H9 (cell line): ENCODE data around the gene THOC3. TPM values are rescaled to one million over a fixed set of nuclear protein-coding genes. Genes with fewer than 3 reads are reported as not detected.
"Not testable (repeated sequence)": the region's sequence is repeated elsewhere in the genome, so short reads cannot be mapped to it uniquely, and the experiment has no call there.

Source experiments
- DNase-seq: peaks from one replicate; pipeline ENCODE4 v3.0.0-alpha.2; 2017
- H2AFZ ChIP-seq: one replicate; pipeline ENCODE4 v1.6.1; 2013; ENCODE audit warnings: mild to moderate bottlenecking, low read length, control low read depth, moderate library complexity
- H2AK5ac ChIP-seq: 2 replicates; pipeline ENCODE4 v1.6.1; 2013; ENCODE audit warnings: low read length, control low read depth, mixed read lengths; ENCODE audit not compliant: insufficient read length
- H2BK120ac ChIP-seq: one replicate; pipeline ENCODE4 v1.6.1; 2013; ENCODE audit warnings: low read depth, mild to moderate bottlenecking, low read length, control low read depth, inconsistent platforms; ENCODE audit not compliant: poor library complexity, severe bottlenecking
- H2BK12ac ChIP-seq: 2 replicates; pipeline ENCODE4 v1.6.1; 2013; ENCODE audit warnings: low read length, control low read depth, mixed read lengths, low read depth; ENCODE audit not compliant: insufficient read length
- H2BK15ac ChIP-seq: 2 replicates; pipeline ENCODE4 v1.6.1; 2013; ENCODE audit warnings: low read depth, low read length, control low read depth
- H2BK20ac ChIP-seq: one replicate; pipeline ENCODE4 v1.6.1; 2013; ENCODE audit warnings: low read depth, mild to moderate bottlenecking, low read length, control low read depth, inconsistent platforms; ENCODE audit not compliant: poor library complexity, severe bottlenecking
- H2BK5ac ChIP-seq: 2 replicates; pipeline ENCODE4 v1.6.1; 2013; ENCODE audit warnings: low read length, control low read depth, mixed read lengths; ENCODE audit not compliant: insufficient read length
- H3K14ac ChIP-seq: 2 replicates; pipeline ENCODE4 v1.6.1; 2013; ENCODE audit warnings: low read length, control low read depth; ENCODE audit not compliant: insufficient read depth
- H3K18ac ChIP-seq: 2 replicates; pipeline ENCODE4 v1.6.1; 2013; ENCODE audit warnings: low read depth, mild to moderate bottlenecking, mixed read lengths, low read length, control low read depth; ENCODE audit not compliant: insufficient read length
- H3K23ac ChIP-seq: 2 replicates; pipeline ENCODE4 v1.6.1; 2013; ENCODE audit warnings: low read length, control low read depth, mixed read lengths, low read depth; ENCODE audit not compliant: insufficient read length
- H3K23me2 ChIP-seq: 2 replicates; pipeline ENCODE4 v1.6.1; 2013; ENCODE audit warnings: low read depth, mild to moderate bottlenecking, mixed read lengths, low read length, control low read depth; ENCODE audit not compliant: insufficient read length, poor library complexity, severe bottlenecking
- H3K27ac ChIP-seq: 2 replicates; pipeline ENCODE4 v1.5.1; 2013; ENCODE audit warnings: low read length, control low read depth, mixed read lengths, low read depth; ENCODE audit not compliant: insufficient read length
- H3K27me3 ChIP-seq: 2 replicates; pipeline ENCODE4 v1.6.1; 2013; ENCODE audit warnings: low read length, control low read depth, inconsistent platforms; ENCODE audit not compliant: insufficient read depth
- H3K4ac ChIP-seq: 2 replicates; pipeline ENCODE4 v1.6.1; 2013; ENCODE audit warnings: low read depth, mild to moderate bottlenecking, control low read depth, inconsistent platforms, low read length, moderate library complexity
- H3K4me1 ChIP-seq: 2 replicates; pipeline ENCODE4 v1.6.1; 2013; ENCODE audit warnings: low read length, control low read depth, inconsistent platforms; ENCODE audit not compliant: insufficient read depth
- H3K4me2 ChIP-seq: 2 replicates; pipeline ENCODE4 v1.6.1; 2013; ENCODE audit warnings: low read length, control low read depth, mixed read lengths; ENCODE audit not compliant: insufficient read length, insufficient read depth
- H3K56ac ChIP-seq: 2 replicates; pipeline ENCODE4 v1.6.1; 2013; ENCODE audit warnings: low read depth, mild to moderate bottlenecking, mixed read lengths, low read length, control low read depth; ENCODE audit not compliant: insufficient read length
- H3K79me1 ChIP-seq: 2 replicates; pipeline ENCODE4 v1.6.1; 2013; ENCODE audit warnings: low read depth, mild to moderate bottlenecking, moderate library complexity, low read length, control low read depth, inconsistent platforms; ENCODE audit not compliant: insufficient read depth, poor library complexity, severe bottlenecking
- H3K79me2 ChIP-seq: 2 replicates; pipeline ENCODE4 v1.6.1; 2013; ENCODE audit warnings: low read length, control low read depth, inconsistent platforms; ENCODE audit not compliant: insufficient read depth
- H3K9ac ChIP-seq: 2 replicates; pipeline ENCODE4 v1.6.1; 2013; ENCODE audit warnings: low read length, control low read depth, mixed read lengths; ENCODE audit not compliant: insufficient read length; ENCODE audit errors: extremely low read depth
- H3K9me3 ChIP-seq: one replicate; pipeline ENCODE4 v1.6.1; 2013; ENCODE audit warnings: low read depth, low read length, inconsistent platforms; ENCODE audit not compliant: control insufficient read depth
- H3T11ph ChIP-seq: one replicate; pipeline ENCODE4 v1.6.1; 2013; ENCODE audit warnings: mild to moderate bottlenecking, low read length, control low read depth, inconsistent platforms
- H4K20me1 ChIP-seq: one replicate; pipeline ENCODE4 v1.6.1; 2013; ENCODE audit not compliant: control insufficient read depth, insufficient read length, insufficient read depth
- H4K5ac ChIP-seq: 2 replicates; pipeline ENCODE4 v1.6.1; 2013; ENCODE audit warnings: low read depth, mild to moderate bottlenecking, mixed read lengths, low read length, control low read depth; ENCODE audit not compliant: insufficient read length
- H4K8ac ChIP-seq: replicated peaks from 2 replicates; pipeline ENCODE4 v1.6.1; 2013; ENCODE audit warnings: low read length, control low read depth, mixed read lengths, low read depth; ENCODE audit not compliant: insufficient read length
- H4K91ac ChIP-seq: 2 replicates; pipeline ENCODE4 v1.6.1; 2013; ENCODE audit warnings: low read depth, mild to moderate bottlenecking, moderate library complexity, mixed read lengths, low read length, control low read depth; ENCODE audit not compliant: insufficient read length
- H3K27ac Mint-ChIP-seq, 3 experiments: 2 replicates in 2 of 3; 3 replicates in 1 of 3; pipeline ENCODE4 v1.8.0; 2020 to 2021; ENCODE audit warnings: mixed read lengths in 3 of 3, mild to moderate bottlenecking in 1 of 3, moderate library complexity in 1 of 3
- H3K27me3 Mint-ChIP-seq: 2 replicates; pipeline ENCODE4 v1.8.0; 2021; ENCODE audit warnings: low read depth, mild to moderate bottlenecking, moderate library complexity, mixed read lengths
- H3K36me3 Mint-ChIP-seq, 3 experiments: 2 replicates in 2 of 3; 3 replicates in 1 of 3; pipeline ENCODE4 v1.8.0; 2020 to 2021; ENCODE audit warnings: low read depth in 3 of 3, mixed read lengths in 3 of 3; ENCODE audit not compliant: insufficient read depth in 1 of 3
- H3K4me1 Mint-ChIP-seq, 2 experiments: 2 replicates each; pipeline ENCODE4 v1.8.0; 2020; ENCODE audit warnings: mixed read lengths in 2 of 2
- H3K4me3 Mint-ChIP-seq, 2 experiments: 2 replicates in 1 of 2; 3 replicates in 1 of 2; pipeline ENCODE4 v1.8.0; 2020 to 2021; ENCODE audit warnings: mild to moderate bottlenecking in 2 of 2, mixed read lengths in 2 of 2, moderate library complexity in 1 of 2
- H3K9me3 Mint-ChIP-seq, 2 experiments: 2 replicates in 1 of 2; 3 replicates in 1 of 2; pipeline ENCODE4 v1.8.0; 2020; ENCODE audit warnings: mild to moderate bottlenecking in 2 of 2, mixed read lengths in 2 of 2, moderate library complexity in 1 of 2
- CTCF ChIP-seq: fragments of 200-600 bp; sonication (generic); conservative IDR thresholded peaks from 3 replicates; pipeline ENCODE4 v1.8.0; 2021; ENCODE audit warnings: antibody characterized with exemption, mild to moderate bottlenecking
- WGBS: extraction: QIAGEN DNeasy Blood & Tissue Kit; methylation state at CpG from one replicate; pipeline ENCODE4 v1.1.7; 2013; ENCODE audit warnings: missing lambda C conversion rate, low lambda C conversion rate, mixed read lengths; ENCODE audit not compliant: insufficient read length; ENCODE audit errors: extremely low coverage; 5-methylcytosine and 5-hydroxymethylcytosine counted together
- total RNA-seq: library from RNA; stranded (reverse); gene quantifications from 2 replicates; pipeline ENCODE4 v1.2.1, GENCODE V29; 2021

The THOC3 gene
- total RNA-seq, 1 experiment from 2014 or later: 123 TPM

- not testable (repeated sequence) for H3T11ph ChIP-seq, H3K4me1 Mint-ChIP-seq, H3K9me3 Mint-ChIP-seq
Measured at GRCh38 chr5:176010202-176010601, 42.1 kb upstream of the THOC3 start.

DNA sequence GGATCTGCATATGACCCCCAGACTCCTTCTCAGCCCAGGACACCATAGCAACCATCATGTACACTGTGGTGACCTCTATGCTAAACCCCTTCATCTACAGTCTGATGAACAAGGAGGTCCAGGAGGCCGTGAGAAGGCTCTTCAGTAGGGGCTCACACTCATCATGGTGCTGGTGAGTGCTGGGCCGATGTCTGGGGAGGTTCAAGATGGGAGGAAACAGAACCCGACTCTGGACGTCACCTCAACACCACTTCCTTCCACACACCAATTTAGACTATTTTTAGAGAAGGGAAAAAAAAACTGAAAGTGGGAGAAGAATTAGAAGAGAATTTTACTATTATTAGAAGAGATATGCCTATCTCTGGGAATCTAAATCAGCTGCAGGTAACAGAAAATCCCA, 39.1 kb upstream of the THOC3 start:
- H3K9me3 Mint-ChIP-seq, H2BK120ac ChIP-seq, H3K4me1 ChIP-seq, H3K27ac ChIP-seq, H4K20me1 ChIP-seq, H2BK20ac ChIP-seq, H3K4me3 Mint-ChIP-seq, H3K56ac ChIP-seq, H3K23me2 ChIP-seq, H3T11ph ChIP-seq, H2BK12ac ChIP-seq, H4K5ac ChIP-seq, H3K14ac ChIP-seq, H3K36me3 Mint-ChIP-seq, H2AFZ ChIP-seq, H3K18ac ChIP-seq, H3K9me3 ChIP-seq, DNase-seq, H3K79me2 ChIP-seq, H2AK5ac ChIP-seq, H3K79me1 ChIP-seq, H2BK15ac ChIP-seq, H3K27me3 Mint-ChIP-seq, H3K27me3 ChIP-seq, H3K9ac ChIP-seq, H2BK5ac ChIP-seq, H3K23ac ChIP-seq, H3K4me2 ChIP-seq, H3K27ac Mint-ChIP-seq, H3K4ac ChIP-seq, H4K91ac ChIP-seq, H3K4me1 Mint-ChIP-seq, H4K8ac ChIP-seq: not testable (repeated sequence)
- whole genome bisulfite sequencing: no CpG with 5 or more reads among the region's 4 CpGs

More at GRCh38 chr5:176010202-176010601, 42.1 kb upstream of the THOC3 start:
- H3K79me1 ChIP-seq, H3K27ac ChIP-seq, H4K5ac ChIP-seq, H2BK20ac ChIP-seq, H2BK12ac ChIP-seq, H3K79me2 ChIP-seq, H3K9ac ChIP-seq, H3K27me3 Mint-ChIP-seq, H3K23ac ChIP-seq, H3K56ac ChIP-seq, H2BK15ac ChIP-seq, H2BK120ac ChIP-seq, H4K8ac ChIP-seq, H3K4me2 ChIP-seq, H4K20me1 ChIP-seq, H4K91ac ChIP-seq, H3K9me3 ChIP-seq, H3K4me3 Mint-ChIP-seq, H2BK5ac ChIP-seq, H3K36me3 Mint-ChIP-seq, H2AFZ ChIP-seq, H3K18ac ChIP-seq, H3K4ac ChIP-seq, H2AK5ac ChIP-seq, H3K23me2 ChIP-seq, H3K27me3 ChIP-seq, H3K4me1 ChIP-seq, H3K27ac Mint-ChIP-seq, H3K14ac ChIP-seq: not testable (repeated sequence)
- peak; percentile 39; the same call in 2 of the 3 replicates for TF ChIP-seq CTCF
- WGBS: no CpG with 5 or more reads among the region's 8 CpGs
- peak; percentile 31 for DNase-seq
